ENCODE data around the gene ROCK2.

GRCh38 chr2:11387100-11387390 is 42.6 kb upstream of the ROCK2 start:
- no peak for TF ChIP-seq FOXJ3 (CRISPR knock-in tag; IDR thresholded peaks at IDR 0.05)
- no peak for TF ChIP-seq CTCF (IDR thresholded peaks at IDR 0.05)
- no peak for TF ChIP-seq FOXM1 (IDR thresholded peaks at IDR 0.05; ENCODE audit: low read depth)
- no peak for TF ChIP-seq MEF2A (IDR thresholded peaks at IDR 0.05; ENCODE audit: borderline replicate concordance, low read depth)
- peak in 1 of 2 experiments; percentile 33; a peak in 1 of 4 replicates for TF ChIP-seq EP300 (IDR thresholded peaks at IDR 0.05; ENCODE audit: borderline replicate concordance in 1 of 2, low read depth in 1 of 2, low read length in 1 of 2)
- no peak for TF ChIP-seq POLR2AphosphoS5 (IDR thresholded peaks at IDR 0.05; ENCODE audit: low read depth, low read length)
- TF ChIP-seq USF1 (IDR thresholded peaks at IDR 0.05; ENCODE audit: borderline replicate concordance, low read depth) = no peak
- no peak for TF ChIP-seq SMC3 (IDR thresholded peaks at IDR 0.05; ENCODE audit: low read depth, low read length)
- no peak for TF ChIP-seq TEAD4 (IDR thresholded peaks at IDR 0.05; ENCODE audit: borderline replicate concordance, insufficient read depth)
- no peak for TF ChIP-seq RXRA (IDR thresholded peaks at IDR 0.05; ENCODE audit: borderline replicate concordance, low read depth)
- no peak for TF ChIP-seq TAF1 (IDR thresholded peaks at IDR 0.05; ENCODE audit: borderline replicate concordance, low read depth, low read length)
- no peak for TF ChIP-seq REST (IDR thresholded peaks at IDR 0.05; ENCODE audit: low read depth, low read length)

Data from SK-N-SH (cell line).